ENCODE measurements around the gene ENO2.
"Not testable (repeated sequence)": the region's sequence is repeated elsewhere in the genome, so short reads cannot be mapped to it uniquely, and the experiment has no call there.

Gene ENO2

DNA sequence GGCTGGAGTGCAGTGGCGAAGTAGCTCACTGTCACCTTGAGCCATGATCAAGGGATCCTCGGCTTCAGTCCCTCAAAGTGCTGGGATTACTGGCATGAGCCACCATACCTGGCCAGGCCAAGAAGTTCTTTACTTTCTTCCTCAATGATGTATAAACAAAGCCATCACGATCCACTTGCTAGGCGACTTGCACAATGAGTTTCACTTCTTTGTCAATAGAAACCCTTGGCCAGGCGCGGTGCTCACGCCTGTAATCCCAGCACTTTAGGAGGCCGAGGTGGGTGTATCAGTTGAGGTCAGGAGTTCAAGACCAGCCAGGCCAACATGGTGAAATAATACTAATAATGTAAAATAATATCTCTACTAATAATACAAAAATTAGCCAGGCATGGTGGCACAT is 26.9 kb upstream of the ENO2 start:
- TF ChIP-seq, protein P1, sequence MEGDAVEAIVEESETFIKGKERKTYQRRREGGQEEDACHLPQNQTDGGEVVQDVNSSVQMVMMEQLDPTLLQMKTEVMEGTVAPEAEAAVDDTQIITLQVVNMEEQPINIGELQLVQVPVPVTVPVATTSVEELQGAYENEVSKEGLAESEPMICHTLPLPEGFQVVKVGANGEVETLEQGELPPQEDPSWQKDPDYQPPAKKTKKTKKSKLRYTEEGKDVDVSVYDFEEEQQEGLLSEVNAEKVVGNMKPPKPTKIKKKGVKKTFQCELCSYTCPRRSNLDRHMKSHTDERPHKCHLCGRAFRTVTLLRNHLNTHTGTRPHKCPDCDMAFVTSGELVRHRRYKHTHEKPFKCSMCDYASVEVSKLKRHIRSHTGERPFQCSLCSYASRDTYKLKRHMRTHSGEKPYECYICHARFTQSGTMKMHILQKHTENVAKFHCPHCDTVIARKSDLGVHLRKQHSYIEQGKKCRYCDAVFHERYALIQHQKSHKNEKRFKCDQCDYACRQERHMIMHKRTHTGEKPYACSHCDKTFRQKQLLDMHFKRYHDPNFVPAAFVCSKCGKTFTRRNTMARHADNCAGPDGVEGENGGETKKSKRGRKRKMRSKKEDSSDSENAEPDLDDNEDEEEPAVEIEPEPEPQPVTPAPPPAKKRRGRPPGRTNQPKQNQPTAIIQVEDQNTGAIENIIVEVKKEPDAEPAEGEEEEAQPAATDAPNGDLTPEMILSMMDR (IDR thresholded peaks at IDR 0.05; ENCODE audit: insufficient read depth, low read length, missing control alignments), result no peak
- no peak overlapping the region for H3K4me3 ChIP-seq (ENCODE audit: low read depth, low read length)
- CTCF ChIA-PET, result interaction anchor here (0.8 to 1.9 kb wide), 4 partner anchors 10 to 75 kb away, joined by 3 to 11 read pairs (median 4); partner anchors contain the start of gene SPSB2
- POLR2A ChIA-PET, result no interaction called here
- DNase-seq (ENCODE audit: low read depth, low spot score), result no peak

DNA sequence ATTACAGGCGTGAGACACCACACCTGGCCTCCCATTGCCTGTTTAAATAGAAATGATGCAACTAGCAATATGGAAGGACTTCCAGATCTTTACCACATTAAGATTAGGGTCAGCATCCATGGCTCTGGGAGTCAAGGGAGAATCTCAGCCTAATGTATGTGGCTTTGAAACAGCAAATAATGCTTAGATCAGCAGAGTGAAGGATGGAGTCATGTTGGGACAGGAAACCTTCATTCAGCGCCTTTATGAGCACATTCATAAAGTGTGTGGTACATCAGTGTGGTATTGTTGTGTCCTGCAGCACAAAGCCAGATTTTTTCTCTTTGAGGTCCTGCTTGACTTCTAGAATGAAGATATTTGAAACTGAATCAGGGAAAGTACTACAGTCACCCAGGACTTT is 26.0 kb upstream of the ENO2 start:
- H3K4me3 ChIP-seq (ENCODE audit: low read depth, low read length), result no peak overlapping the region
- TF ChIP-seq, protein P1 (IDR thresholded peaks at IDR 0.05; ENCODE audit: insufficient read depth, low read length, missing control alignments), result no peak
- POLR2A ChIA-PET, result interaction anchor here (1.3 kb wide), 1 partner anchor 15 kb away, joined by 3 read pairs; the partner anchor contains the start of gene SPSB2
- DNase-seq (ENCODE audit: low read depth, low spot score), result no peak
- CTCF ChIA-PET, result interaction anchor here (1.6 kb wide), 1 partner anchor 18 kb away, joined by 5 read pairs; no protein-coding TSS in a partner anchor

DNA sequence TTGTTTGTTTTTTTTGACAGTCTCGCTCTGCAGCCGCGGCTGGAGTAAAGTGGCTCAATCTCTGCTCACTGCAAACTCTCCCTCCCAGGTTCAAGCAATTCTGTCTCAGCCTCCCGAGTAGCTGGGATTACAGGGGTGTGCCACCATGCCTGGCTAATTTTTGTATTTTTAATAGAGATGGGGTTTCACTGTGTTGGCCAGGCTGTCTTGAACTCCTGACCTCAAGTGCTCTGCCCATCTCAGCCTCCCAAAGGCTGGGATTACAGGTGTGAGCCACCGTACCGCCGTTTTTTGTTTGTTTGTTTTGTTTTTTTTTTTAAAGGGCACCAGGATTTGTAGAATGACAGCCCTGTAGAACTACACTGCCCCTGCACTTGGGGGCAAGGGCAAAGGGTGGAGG is 25.6 kb upstream of the ENO2 start:
- CTCF ChIA-PET, result interaction anchor here (1.4 kb wide), 1 partner anchor 17 kb away, joined by 12 read pairs; the partner anchor contains the start of gene SPSB2
- POLR2A ChIA-PET, result interaction anchor here (1.3 kb wide), 1 partner anchor 16 kb away, joined by 3 read pairs; the partner anchor contains the start of gene SPSB2
- H3K4me3 ChIP-seq (ENCODE audit: low read depth, low read length); DNase-seq (ENCODE audit: low read depth, low spot score): not testable (repeated sequence)

DNA sequence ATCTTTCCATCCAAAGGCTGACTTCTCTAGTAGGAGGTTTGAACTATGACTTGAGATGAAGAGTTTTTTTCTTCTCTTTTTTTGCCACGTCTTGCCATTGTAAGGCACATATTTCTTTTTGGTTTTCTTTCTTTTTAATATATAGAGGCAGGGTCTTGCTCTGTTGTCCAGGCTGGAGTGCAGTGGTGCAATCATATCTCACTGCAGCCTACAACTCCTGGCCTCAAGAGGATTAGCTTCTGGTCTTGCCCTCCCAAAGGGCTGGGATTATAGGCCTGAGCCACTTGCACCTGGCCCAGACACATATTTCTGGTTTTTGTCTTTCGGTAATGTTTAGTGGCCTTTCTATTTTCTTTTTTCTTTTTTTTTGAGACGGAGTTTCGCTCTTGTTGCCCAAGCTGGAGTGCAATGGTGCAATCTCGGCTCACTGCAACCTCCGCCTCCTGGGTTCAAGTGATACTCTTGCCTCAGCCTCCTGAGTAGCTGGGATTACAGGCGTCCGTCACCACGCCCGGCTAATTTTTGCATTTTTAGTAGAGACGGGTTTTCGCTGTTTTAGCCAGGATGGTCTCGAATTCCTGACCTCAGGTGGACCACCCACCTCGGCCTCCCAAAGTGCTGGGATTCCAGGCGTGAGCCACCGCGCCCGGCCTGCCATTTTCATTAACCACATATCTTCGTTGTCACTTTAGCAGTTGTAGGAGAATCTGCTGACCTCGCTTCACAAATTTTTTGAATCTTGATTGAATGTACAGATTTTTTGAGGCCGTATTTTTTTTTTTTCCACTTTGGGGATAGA is 24.4 kb upstream of the ENO2 start:
- H3K4me3 ChIP-seq (ENCODE audit: low read depth, low read length); DNase-seq (ENCODE audit: low read depth, low spot score); POLR2A ChIA-PET: not testable (repeated sequence)
- CTCF ChIA-PET, result interaction anchor here (1.4 kb wide), 1 partner anchor 18 kb away, joined by 12 read pairs; the partner anchor contains the start of gene SPSB2

DNA sequence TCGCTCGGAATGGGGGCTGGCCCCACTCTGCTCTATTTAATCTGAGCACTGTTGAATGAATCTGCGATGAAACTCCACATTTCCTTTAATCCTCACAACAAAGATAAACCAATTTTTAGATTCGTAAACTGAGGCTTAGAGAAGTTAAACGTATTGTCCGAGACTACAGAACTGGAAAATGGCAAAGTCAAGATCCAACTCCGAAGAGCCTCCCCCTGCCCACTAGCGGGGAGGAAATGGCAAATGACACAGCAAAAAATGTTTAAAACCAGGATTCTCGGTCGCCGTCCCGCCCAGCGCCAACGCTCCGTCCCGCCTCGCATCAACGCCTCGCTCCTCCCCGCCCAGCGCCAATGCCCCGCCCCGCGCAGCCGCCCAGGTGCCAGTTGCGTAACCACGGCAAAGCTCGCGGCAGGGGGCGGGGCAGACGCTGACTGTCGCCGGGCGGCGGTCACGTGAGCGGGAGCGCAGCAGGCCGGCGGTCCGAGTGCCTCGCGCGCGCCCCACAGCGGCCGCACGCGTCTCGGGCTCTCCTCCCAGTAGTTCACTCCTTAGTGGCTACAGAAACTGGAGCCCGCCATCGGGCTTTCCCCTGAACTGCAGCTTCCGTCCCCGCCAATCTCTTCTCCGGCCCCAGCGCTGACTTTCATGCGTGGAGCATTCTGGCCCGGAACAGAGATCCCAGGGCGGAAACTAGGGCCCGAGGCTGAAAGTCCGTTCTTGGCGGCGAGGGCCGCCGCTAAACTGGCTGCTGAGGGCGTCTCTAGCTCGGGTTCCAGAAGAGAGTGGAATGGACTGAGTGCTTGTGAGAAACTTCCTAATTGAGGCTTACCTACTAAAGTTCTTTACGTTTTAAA is 23.4 kb upstream of the ENO2 start:
- peak overlapping the region; percentile 57 for H3K4me3 ChIP-seq (ENCODE audit: low read depth, low read length)
- DNase-seq (ENCODE audit: low read depth, low spot score), result peak; percentile 47
- TF ChIP-seq, protein P1 (IDR thresholded peaks at IDR 0.05; ENCODE audit: insufficient read depth, low read length, missing control alignments), result peak; percentile 78
- POLR2A ChIA-PET, result interaction anchor here (0.6 to 1.8 kb wide), 12 partner anchors 9 to 202 kb away, joined by 3 to 23 read pairs (median 6); partner anchors contain the start of genes CDCA3, LRRC23, SPSB2 and TPI1
- CTCF ChIA-PET, result interaction anchor here (0.8 to 2.8 kb wide), 28 partner anchors 9 to 747 kb away, joined by 3 to 53 read pairs (median 4); partner anchors contain the start of genes LRRC23 and SPSB2

DNA sequence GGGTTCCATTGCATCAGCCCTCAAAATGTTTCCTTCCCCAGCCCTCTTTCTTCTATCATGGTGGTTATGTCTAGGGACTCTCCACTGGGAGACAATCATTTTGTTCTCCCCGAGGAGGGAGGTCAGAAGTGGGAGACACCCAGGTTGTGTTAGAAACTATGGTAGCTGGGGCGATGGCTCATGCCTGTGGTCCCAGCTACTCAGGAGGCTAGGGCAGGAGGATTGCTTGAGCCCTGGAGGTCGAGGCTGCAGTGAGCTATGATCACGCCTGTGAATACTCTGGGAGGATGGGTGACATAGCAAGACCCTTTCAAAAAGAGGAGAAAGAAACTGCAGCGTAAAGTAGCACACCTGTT is 22.8 kb upstream of the ENO2 start:
- H3K4me3 ChIP-seq (ENCODE audit: low read depth, low read length), result peak overlapping the region; percentile 57
- DNase-seq (ENCODE audit: low read depth, low spot score), result no peak
- TF ChIP-seq, protein P1 (IDR thresholded peaks at IDR 0.05; ENCODE audit: insufficient read depth, low read length, missing control alignments), result no peak
- ChIA-PET CTCF (interaction anchor here (0.8 to 2.8 kb wide), 28 partner anchors 9 to 746 kb away, joined by 3 to 53 read pairs (median 4); partner anchors contain the start of genes LRRC23 and SPSB2), POLR2A (interaction anchor here (0.6 to 1.8 kb wide), 11 partner anchors 10 to 203 kb away, joined by 3 to 23 read pairs (median 6); partner anchors contain the start of genes CDCA3, LRRC23, SPSB2 and TPI1)

DNA sequence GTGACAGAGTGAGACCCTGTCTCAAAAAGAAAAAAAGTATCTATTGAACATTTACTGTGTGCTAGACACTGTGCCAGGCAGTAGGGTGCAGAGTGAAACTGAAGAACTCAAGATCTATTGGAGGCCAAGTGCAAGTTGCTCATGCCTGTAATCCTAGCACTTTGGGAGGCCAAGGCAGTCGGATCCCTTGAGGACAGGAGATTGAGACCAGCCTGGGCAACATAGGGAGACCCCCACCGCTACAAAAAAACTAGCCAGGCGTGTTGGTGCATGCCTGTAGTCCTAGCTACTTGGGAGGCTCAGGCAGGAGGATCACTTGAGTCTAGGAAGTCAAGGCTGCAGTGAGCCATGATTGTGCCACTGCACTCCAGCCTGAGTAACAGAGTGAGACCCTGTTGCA is 21.7 kb upstream of the ENO2 start:
- H3K4me3 ChIP-seq (ENCODE audit: low read depth, low read length); POLR2A ChIA-PET; DNase-seq (ENCODE audit: low read depth, low spot score): not testable (repeated sequence)
- CTCF ChIA-PET, result interaction anchor here (1.2 to 2.8 kb wide), 9 partner anchors 7 to 745 kb away, joined by 3 to 53 read pairs (median 17); partner anchors contain the start of genes LRRC23 and SPSB2

All from AG04449 (cell line).